ENCODE data around the gene INHBB.

Gene INHBB

DNA sequence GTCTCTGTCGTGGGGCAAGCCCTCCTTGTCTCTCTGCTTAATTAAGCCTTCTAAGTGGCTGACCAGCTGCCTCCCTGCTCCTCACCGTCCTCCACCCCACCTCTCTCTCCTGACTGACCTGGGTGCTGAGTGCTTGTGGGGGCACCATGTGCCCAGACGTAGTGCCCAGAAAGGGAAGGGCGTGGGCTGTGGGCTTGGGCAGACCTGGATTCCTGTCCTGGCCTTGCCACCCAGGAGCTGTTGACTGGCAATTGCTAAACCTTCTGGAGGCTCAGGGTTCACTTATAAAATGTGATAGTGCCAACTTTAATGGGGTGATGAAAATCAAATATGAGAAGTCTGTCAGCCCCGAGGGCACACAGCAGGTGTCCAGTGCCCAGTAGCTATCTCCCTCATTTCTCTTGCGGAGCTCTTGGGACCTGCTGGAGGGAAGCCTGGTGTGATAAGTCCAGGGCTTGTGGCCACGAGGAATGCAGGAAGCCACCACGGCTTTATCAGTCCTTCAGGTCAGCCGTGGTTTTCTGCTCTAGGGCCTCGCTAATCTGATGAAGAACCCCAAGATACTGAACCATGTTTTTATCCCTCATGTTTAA, 22.0 kb upstream of the INHBB start:
- DNase-seq (ENCODE audit: low read depth): no peak
- TF ChIP-seq CTCF (IDR thresholded peaks at IDR 0.05; ENCODE audit: control insufficient read depth, insufficient read depth, low read depth, low read length, missing control alignments): no peak
- no peak overlapping the region for H3K4me3 ChIP-seq (ENCODE audit: control insufficient read depth, low read depth, low read length)

GRCh38 chr2:120324933-120325332, 21.0 kb upstream of the INHBB start:
- no peak for DNase-seq (ENCODE audit: low read depth)
- TF ChIP-seq CTCF (IDR thresholded peaks at IDR 0.05; ENCODE audit: control insufficient read depth, insufficient read depth, low read depth, low read length, missing control alignments): no peak
- H3K4me3 ChIP-seq (ENCODE audit: control insufficient read depth, low read depth, low read length): no peak overlapping the region

DNA sequence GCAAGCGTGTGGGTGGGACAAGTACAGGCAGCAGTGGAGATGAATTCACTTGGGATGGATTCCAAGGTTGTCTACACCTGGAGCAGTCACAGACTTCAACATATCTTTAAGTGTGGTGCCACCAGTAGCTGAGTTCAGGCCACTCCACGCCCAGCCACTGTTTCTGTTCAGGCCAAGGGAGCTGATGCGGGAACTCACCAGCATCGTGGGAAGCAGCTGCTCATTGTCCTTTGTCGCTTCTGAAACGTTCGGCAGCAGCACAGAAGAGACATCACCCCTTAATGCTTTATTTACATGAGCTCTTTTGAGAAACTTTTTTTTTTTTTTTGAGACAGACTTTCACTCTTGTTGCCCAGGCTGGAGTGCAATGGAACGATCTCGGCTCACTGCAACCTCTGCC, 19.9 kb upstream of the INHBB start:
- no peak for DNase-seq (ENCODE audit: low read depth)
- no peak for TF ChIP-seq CTCF (IDR thresholded peaks at IDR 0.05; ENCODE audit: control insufficient read depth, insufficient read depth, low read depth, low read length, missing control alignments)

DNA sequence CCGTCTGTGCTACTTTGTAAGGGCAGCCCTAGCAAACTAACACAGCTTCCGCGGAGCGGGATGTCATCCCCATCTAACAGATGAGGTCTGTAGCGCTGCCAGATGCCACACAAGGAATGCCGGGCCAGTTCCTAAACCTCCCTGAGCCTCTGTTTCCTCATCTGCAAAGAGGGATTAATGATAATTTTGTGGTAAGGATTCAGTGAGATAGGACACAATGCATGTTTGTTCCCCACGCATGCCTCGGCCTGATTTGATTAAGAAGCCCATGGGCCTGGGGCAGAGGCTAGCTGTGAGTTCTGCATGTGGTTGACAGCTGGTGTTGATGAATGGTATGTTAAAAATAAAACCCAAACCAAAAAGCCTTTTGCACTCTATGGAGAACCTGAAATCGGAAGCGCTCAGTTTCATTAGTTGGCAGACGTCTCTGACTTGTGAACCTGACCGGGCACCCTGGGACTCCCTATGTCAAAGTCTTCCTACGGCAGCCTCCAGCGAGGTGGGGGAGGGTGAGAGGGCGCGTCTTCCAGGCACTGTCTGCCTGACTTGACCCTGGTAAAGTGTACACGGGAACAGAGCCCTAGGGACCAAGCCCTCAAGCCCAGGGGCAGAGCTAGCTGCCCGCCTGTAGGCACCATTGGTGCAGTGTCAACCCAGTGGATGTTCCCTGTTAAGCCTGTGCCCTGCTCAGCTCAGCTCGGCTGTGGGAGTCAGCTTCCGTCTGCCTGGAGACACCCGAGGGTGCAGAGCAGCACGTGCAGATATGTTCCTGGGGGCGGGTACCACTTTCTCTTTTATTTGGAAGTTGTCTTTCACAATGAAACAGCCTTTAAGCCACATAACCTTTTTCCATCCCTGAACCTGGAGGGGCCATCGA, 14.8 kb upstream of the INHBB start:
- no peak for TF ChIP-seq CTCF (IDR thresholded peaks at IDR 0.05; ENCODE audit: control insufficient read depth, insufficient read depth, low read depth, low read length, missing control alignments)
- H3K4me3 ChIP-seq (ENCODE audit: control insufficient read depth, low read depth, low read length): no peak overlapping the region
- no peak for DNase-seq (ENCODE audit: low read depth)

More for the DNA sequence above, 19.9 kb upstream of the INHBB start:
- no peak overlapping the region for H3K4me3 ChIP-seq (ENCODE audit: control insufficient read depth, low read depth, low read length)

DNA sequence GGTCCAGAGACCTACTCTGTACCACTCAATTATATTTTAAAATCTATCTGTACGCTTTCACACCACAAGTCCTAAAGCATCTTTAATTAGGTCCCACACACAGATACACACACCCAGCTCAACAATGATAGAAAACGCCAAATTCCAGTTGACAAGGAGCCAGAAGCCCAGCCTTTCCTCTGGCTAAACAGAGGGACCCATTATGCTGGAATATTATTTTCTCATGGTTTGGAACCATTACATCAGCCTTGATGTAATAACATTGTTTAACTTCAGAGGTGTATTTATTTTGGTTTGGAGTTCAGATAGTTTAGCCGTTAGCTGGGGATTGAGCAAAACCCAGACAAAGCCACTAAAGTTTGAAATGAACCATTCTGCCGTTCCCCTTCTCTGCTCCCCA, 14.0 kb upstream of the INHBB start:
- H3K4me3 ChIP-seq (ENCODE audit: control insufficient read depth, low read depth, low read length): no peak overlapping the region
- TF ChIP-seq CTCF (IDR thresholded peaks at IDR 0.05; ENCODE audit: control insufficient read depth, insufficient read depth, low read depth, low read length, missing control alignments): no peak
- DNase-seq (ENCODE audit: low read depth): no peak

DNA sequence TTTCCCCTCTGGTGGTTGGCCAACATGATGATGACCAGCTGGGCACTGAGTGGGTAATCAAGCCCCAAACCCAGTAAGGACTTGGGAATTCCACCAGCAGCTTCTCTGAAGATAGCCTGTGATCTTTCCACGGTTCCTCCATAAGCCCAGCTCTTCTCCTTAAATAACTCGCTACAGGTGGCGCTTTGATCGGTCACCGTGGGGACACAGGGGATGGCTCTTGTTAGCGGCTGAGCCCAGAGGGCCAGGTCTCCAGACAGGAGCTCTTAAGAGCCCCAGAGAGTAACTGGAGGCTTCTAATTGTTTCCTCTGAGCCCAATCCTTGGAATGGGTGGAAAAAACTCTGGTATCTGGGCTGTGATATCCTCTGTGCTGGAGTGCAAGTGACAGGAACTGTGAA, 13.6 kb upstream of the INHBB start:
- no peak for TF ChIP-seq CTCF (IDR thresholded peaks at IDR 0.05; ENCODE audit: control insufficient read depth, insufficient read depth, low read depth, low read length, missing control alignments)
- H3K4me3 ChIP-seq (ENCODE audit: control insufficient read depth, low read depth, low read length): no peak overlapping the region
- no peak for DNase-seq (ENCODE audit: low read depth)

Measured in AG09309 (cell line).